CD4-positive, alpha-beta T cell treated with Interferon alpha-2 for 1 hour (primary cell): Measurements from ENCODE around the gene GSAP.

Experiments used
- DNase-seq, 2 donors: peaks; one replicate each; pipeline ENCODE4 v3.0.0-alpha.2; 2020 to 2022

Gene GSAP

DNA sequence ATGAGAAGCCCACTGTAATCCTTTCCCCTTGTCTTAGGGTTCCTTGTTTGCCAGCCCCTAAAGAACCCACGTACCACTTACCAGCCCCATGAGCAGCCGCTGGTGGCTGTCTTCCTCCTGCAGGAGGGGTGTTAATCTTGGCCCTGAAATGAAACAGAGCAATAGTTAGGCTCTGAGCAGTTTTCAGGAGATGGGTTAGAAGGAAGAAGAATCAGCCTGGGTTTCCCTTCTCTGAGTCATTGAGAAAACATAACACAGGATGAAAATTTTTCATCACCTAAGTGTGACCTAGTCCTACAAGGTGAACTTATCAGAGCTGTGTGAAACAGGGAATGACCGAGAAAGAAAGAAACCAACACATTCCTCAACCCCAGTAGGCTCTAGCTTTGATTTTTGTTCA lies 90.0 kb downstream of the GSAP start:
- no peak for DNase-seq

DNA sequence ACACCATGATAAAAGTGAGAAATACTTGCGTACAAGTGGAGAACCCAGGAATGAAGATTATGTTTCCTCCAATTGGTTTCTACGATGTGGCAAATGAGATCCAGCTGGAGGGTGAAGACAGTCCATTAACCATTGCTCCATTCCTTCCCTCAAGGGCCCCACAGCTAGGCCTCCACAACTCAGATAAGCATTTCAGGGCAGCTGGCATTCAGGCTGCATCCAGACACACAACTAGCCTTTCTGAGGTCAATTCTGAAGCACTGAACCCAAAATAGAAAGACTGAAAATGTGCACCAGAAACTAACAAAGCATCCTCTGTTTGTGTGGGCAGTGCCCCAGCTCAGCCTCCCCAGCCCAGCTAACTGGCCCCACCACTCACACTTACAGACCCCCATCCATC lies 94.8 kb downstream of the GSAP start:
- no peak for DNase-seq

DNA sequence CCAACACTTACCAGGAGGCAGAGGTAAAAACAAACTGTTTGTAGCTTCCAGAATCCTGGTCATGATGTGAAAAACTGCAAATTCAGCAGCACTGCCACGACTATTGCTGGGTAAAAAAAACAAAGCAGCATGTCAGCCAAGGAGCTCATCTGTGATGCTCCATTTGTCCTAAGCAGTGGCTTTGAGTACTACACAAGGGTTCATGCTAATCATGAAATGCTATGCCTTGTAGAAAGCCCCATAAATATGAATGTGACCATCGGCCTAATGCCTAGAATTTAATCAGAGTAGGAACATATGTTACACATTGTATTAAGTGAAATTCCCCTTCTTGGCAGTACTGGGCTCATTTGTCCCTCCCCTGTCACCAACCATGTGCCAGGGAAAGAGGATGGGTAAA lies 95.4 kb downstream of the GSAP start:
- no peak for DNase-seq

DNA sequence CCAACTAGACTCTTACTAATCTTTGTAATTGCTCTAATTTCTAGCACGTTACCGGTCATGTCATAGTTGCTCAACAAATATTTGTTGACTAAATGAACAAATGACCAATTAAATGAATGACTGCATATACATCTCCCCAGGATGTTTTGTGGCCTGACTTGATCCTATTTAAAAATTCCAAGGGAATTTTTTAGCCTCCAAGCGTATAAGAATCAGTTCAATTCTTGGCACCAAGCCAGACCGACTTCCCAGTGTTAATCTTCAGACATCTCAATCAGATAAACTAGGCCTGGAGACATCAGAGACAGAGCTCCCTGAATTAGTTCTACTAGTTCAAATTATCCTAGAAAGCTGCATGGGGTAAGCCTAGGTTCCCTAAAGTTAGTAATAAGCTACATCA lies 96.0 kb downstream of the GSAP start:
- DNase-seq = no peak

DNA sequence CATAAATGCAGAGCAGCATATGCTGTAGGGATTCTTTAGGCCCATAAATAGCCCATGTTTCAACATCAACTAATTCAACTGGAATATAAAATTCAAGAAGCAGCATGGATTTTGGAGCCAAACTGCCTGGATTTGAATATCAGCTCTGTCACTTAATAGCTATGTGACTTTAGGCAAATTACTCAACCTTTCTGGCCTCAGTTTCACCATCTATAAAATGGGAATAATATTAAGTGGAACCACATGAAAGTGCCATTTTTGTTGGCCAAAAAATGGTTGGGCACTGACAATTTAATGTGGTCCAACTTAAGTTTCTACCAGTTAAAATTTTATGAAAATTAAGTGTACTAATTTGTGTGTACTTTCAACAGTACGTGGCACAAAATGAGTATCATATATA lies 98.1 kb downstream of the GSAP start:
- DNase-seq = no peak

DNA sequence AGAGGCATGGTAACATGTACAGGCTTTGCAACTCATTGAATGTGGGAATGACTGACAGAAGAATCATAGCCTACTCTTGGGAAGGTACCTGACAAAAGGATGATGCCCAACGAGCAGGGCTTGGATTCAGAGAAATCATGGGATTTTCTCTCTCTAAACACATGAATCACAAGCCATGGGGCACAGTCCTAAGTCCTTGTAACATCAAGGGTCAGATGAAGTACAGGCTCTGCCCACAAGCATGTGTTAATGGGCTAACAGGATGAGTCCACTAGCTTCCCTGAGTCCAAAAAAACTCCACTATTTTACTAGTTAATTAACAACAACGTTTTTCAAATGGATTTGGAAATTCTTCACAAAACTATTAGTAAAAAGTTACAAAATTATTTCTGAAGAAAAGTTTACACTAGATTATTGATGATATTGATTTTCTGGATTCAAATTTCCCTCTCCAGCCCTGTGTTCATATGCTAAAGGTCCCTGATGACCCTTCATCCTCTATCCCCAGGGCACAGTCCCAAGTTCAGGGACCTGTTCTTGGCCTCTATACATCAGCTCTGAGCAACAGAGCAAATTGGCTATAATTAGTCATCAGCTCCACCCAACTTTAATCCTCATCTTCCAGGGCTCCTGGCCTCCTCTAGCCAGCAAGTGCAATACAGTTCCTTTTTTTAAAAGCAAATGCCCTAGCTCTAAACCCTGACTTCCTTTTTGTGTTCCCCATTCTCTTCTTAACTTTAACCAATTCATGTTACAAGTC lies 99.8 kb downstream of the GSAP start:
- no peak for DNase-seq

DNA sequence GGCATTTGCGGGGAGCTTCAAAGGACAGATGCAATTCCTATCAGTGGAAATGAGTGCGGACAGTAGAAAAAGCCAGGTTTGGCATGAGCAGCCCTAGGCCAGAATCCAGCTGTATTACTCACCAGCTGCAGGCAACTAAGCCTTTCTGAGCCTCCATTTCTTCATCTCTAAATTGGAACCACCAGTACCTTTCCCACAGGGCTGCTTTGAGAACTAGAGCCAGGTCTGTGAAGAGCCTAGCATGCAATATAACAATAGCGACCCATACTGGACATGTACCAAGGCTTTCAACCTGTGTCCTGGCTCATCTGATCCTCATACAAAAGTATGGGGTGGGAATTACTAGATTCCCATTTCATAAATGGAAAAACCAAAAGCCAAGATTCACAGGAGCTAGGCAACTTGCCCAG lies 101.0 kb downstream of the GSAP start:
- DNase-seq = no peak

DNA sequence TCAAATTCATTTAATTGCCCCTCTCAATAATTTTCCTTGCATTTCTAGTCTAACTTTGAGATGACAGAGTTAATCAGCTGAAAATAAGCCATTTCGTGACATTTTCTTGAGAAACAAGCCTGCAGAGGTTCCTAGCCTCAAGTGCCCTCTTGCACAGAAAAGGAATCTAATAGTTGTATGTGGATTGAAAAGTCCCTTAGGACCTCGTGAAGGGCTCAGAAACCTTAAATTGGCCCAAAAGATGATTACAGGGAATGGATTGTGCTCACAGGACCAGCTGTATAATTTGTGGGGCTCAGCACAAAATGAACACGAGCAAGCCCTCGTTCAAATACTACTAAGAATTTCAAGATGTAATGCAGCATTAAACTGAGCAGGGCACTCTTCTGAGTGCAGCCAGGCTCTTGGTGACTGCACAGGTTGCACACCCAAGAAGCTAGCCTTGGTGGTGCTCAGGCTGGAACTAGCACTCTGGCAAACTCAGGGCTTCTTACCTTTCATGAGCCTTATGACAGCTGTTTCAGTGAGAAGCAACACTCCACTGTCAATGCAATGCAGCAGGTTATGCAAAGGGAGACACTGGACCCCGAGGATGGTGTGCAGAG lies 102.2 kb downstream of the GSAP start:
- no peak for DNase-seq

DNA sequence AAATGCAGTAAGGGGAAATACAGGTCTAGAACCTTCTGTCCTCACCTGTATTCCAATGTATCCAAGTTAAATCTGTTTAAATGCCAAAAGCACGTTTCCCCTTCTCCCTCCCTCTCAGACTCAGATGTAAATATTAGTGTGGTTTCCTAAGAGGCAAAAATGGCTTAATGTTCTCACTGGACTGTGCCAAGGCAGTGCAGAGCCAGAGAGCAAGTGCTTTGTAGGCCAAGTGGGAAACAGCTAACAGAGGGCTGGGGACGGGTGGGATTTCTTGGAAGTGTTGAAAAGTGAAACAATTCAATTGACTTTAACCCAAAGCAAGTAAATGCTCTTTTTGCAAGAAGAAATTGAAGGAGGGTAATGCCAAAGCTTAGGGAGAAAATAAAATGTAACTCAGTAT lies 103.1 kb downstream of the GSAP start:
- DNase-seq = no peak

DNA sequence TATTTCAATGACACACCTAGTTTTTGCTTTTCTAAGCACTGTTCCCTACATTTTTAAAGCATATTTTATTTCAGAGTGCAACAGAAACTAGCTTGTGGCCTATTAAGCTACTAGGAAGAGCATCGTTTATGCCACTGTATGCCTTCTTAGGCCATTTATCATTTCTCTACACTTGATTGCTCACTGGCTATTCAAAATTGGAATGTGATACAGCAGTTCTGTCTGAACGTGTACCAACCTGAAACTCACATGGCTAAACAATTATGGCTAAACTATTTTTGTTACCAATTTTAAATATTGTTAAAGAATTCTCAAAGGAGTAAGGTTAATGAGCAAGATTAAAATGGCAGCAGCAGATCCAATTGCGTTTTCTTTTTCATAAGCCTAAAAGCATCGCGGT lies 105.2 kb downstream of the GSAP start:
- no peak for DNase-seq

DNA sequence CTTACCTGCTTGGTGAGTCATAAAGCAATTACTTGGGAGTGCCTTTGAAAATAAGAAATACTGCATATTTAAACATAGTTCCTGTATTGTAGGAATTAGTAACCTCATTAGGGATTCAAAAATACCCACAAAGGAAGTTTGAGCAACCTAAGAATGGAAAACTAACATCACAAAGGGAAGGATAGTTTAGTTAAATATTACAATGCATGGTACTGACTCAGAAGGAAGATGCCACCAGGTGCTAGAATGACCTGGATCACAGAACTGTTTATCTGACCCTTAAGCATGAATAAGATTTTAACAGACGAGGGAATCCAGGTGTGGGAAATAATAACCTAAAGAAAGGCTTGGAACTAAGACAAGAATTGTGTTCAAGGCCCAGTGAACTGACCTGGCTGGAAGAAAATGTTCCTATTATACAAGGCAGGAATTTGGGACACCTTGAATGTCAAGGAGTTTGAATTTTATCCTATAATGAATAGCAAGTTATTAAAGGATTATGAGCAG lies 106.4 kb downstream of the GSAP start:
- no peak for DNase-seq

DNA sequence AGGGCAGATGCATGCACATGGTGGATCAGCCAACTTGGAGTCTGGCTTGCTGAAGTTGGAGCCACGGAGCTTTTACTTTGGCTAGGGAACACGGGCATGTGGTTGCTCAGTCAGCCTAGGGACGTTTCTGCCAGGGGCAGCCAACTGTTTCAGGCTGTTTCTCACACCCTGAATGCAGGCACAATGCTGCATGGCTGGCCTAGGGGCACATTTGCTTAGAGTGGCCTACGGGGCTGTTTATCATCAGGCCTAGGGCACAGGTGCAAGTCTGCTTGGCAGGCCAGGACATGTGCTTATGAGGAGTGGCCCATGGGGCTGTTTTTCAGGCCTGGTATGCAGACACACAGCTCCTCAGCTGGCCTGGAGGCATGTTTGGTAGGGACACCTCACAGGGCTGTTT lies 107.4 kb downstream of the GSAP start:
- DNase-seq = no peak

DNA sequence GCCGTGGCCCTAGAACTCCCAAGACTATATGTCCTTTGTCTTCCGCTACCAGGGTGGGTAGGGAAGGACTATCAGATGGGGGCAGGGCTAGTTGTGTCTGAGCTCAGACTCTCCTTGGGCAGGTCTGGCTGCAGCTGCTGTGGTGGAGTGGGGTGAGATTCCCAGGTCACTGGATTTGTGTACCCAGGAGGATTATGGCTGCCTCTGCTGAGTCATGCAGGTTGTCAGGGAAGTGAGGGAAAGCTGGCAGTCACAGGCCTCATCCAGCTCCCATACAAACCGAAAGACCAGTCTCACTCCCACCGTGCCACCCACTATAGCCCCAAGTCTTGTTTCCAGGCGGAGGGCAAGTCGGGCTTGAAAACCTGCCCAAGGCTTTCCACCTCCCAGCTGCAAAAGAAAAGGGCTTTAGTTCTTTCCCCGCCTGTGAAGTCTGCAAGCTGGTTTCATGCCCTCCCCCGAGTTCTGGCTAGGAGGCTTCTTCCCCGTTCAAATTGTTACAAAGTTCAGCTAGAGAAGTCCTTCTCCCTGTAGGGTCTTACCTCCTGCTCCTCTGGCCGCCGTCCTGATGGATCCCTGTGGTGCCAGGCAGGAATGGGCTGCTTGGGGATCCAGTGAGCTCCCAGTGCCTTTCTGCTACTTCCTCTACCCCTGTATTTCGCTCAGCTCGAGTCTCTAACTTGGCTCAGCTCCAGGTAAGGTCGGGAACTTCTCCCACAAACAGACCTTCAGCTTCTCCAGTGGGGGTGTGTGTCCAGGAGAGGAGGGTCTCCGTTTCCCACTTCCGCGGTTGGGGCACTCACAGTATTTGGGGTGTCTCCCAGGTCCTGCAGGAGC lies 109.7 kb downstream of the GSAP start:
- DNase-seq = no peak

DNA sequence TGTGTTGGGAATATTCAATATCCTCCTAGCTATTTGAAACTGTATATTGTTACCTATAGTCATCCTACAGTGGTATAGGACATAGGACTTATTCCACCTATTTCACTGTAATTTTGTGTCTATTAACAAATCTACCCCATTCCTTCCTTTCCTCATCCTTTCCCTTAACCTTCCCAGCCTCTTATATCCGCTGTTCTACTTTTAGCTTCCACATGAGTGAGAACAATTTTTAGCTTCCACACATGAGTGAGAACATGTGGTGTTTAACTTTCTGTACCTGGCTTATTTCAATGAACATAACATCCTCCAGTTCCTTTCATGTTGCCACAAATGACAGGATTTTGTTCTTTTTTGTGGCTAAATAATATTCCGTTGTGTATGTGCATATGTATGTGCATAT lies 120.6 kb downstream of the GSAP start:
- DNase-seq = no peak

DNA sequence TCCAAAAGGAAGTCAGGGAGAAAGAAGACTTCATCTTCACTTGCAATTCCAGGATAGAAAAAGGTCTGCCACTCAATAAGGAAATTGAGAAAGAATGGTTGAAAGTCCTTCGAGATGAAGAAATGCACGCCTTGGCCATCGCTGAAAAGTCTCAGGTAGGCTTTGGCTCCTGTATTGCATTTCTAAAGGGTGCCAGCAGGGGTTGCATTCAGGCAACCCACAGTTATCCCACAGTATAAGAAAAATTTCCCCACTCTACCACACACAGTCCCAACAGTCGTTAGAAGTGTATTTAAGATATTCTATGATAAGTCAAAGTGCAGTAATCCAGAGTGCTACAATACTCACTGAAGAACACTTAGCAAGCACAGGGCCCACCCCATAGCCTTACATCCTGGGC lies 123.1 kb downstream of the GSAP start:
- no peak for DNase-seq

DNA sequence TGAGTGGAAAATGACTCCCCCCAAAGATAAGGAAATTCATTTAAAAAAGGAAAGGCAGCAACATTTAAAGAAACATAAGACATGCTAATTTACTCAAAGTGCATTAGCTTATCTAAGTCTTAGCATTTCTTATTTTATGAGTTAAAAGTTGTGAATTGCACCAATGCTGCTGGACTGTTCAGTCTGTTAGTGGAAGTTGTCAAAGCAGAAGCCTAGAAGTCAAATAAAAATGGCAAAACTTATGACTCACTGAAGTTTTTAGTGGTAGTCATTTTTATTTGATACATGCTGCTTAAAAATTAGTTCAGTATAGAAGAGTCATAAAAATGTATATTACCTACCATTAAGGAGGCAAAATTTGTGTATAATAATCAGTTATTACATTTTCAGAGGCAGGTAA lies 125.7 kb downstream of the GSAP start:
- DNase-seq = no peak

DNA sequence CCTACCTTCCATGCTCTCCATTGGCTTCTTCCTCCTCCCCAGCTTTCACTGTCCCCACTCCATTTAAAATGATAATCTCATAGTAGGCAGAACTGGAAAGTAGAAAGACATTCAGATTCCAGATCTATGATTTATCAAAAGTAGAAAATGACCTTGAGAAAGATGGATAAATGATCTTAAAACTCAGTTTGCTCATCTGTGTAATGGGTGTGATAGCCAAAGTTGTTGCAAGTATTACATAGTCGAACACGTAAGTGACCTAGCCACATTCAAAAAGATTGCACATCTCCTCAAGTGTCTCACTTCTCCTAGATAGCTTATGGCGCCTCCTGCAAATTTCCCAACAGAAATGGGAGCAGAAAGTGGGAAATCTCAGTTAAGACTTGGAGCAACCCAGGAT lies 126.8 kb downstream of the GSAP start:
- no peak for DNase-seq

DNA sequence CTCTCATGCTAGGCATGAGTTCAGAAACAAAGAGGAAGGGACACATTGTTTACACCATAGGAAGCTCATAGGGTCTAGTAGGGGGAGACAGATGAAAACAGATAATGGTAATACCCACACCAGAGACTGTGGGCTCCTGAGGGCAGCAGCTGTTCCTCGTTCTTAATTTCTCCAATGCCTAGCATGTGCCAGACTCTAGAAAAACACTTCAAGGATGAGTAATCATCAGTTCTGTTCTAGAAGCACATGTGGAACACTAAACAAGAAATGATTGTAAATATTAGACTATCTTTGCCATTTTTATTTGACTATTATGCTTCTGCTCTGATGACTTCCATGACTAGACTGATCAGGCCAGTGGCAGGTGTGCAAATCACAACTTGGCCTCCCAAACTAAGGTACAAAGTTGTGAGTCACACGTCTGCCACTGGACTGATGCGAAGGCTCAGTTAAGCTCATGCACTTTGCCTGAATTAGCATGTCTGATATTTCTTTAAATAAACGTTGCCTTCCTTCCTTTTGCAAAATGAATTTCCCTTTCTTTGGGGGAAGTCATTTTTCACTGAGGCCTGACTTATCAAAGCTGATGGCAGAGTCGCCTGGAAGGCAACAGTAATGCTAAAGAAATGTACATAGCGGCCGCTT lies 127.4 kb downstream of the GSAP start:
- no peak for DNase-seq

DNA sequence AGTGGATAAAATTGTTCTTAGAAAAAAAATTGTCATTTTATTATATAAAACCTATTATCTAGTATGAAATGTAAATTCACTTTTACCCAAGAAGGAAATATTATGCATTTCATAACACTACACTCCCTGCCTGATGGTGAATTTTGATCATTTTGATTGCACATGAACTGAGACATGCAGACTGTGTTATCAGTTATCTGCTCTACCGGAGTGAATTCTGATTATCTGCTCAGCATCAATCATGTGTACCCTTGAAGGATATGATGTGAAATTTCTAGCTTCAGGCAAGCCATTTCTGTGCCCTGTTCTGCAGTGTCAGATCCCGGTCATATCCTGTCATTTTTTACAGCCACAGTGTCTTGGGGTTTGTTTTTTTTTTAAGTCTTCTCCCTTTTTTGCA lies 131.5 kb downstream of the GSAP start:
- no peak for DNase-seq

DNA sequence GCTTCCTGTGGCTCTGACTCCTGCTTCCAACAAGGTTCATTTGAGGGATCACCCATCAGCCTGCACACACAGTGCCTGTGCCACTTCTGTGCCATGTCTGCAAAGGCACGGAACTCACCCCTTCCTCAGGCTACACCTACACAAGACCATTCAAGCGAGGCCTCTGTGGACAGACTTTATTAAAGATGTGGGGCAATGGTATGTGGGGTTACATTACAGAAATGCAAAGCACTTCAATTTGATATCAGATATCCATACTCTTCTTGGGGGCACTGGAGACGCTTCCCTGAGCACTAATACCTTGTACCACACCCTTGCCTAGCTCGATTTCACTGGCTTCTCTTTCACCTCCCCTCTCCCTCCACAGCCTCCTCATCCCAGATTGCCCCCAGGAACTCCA lies 132.1 kb downstream of the GSAP start:
- DNase-seq = no peak

DNA sequence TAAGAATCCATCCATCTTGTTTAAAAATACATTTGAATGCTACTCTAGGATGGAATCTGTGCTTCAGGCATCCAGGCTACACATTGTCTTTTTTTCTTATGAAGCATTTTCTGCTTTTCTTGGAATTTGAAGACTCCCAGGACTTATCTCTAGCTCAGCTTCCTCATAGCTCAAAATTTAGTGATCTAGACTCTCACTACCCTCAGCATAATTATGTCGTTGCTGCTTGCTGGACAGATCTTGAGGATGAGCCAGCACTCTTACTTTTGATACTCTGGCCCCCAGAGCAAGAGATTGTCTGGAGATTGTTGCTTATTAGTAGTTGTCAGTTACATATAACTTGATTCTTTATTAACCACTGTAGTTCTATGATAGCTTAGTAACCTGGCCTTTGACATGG lies 133.3 kb downstream of the GSAP start:
- DNase-seq = no peak

DNA sequence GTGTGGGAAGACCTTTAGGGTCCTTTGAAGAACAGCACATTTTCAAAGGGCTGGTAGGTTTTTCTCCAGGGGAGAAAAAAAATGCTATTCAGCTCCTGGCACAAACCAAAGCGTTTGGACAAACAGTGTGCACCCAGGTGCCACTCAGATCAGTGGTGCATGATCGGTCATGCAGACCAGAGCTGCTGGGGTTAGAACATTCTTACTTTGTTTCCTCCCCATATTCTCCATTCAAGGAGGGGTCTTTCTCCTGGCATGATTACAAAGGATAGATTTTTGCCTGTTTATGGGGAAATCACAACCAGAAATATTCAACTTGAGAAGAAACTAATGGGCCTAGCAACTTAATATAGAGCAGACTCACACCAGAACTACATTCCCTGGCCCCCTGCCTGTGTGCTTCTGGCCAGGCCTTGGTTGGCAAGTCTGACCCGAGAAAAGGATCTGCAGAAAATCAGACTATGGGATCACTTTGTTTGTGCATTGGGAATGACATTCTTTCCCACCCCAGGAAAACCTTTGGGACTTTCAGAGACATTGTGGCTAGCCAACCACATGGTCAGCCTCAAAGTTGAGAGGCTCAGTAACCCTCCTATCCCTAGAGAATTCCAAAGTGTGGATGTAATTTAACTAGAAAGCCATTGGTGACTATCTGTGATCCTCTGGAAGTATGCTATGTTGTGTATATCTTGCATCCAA lies 134.2 kb downstream of the GSAP start:
- no peak for DNase-seq

DNA sequence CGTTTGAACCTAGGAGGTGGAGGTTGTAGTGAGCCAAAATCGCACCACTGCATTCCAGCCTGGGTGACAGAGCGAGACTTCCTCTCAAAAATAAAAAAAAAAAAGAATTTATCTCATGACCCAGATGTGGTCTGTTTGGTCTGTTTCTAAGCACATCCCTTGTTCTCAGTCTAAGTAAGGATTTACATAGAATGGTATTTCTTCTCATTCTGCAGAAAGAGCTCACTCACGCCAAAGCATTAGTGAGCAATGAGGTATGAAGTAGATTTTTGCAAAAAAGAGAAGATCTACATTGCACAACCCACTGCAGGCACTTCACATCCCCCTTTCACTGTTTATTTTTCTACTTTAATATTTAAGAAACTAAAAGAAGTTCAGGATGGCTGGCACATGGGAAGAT lies 140.0 kb downstream of the GSAP start:
- no peak for DNase-seq
